DMS 273 (cell line): Measurements from ENCODE around the gene LIN37.
A peak's percentile ranks its signal among the peaks of the same experiment; 100 is the strongest.
"Not testable (repeated sequence)": the region's sequence is repeated elsewhere in the genome, so short reads cannot be mapped to it uniquely, and the experiment has no call there.

Source experiments
- DNase-seq: peaks from one replicate; lab custom pipeline; 2025; ENCODE audit not compliant: unreplicated experiment; lab: John Stamatoyannopoulos, UW

LIN37 gene

DNA sequence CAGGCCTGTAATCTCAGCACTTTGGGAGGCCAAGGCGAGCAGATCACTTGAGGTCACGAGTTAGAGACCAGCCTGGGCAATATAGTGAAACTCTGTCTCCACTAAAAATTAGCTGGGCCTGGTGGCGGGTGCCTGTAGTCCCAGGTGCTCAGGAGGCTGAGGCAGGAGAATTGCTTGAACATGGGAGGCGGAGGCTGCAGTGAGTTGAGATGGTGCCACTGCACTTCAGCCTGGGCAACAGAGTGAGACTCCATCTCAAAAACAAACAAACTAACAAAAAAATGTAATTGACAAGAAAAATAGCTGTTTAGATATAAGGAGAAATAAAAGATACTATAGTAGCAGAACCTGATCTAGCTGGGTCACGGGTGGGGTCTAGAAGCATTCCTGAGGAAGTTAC is 24.0 kb downstream of the LIN37 start:
- not testable (repeated sequence) for DNase-seq

DNA sequence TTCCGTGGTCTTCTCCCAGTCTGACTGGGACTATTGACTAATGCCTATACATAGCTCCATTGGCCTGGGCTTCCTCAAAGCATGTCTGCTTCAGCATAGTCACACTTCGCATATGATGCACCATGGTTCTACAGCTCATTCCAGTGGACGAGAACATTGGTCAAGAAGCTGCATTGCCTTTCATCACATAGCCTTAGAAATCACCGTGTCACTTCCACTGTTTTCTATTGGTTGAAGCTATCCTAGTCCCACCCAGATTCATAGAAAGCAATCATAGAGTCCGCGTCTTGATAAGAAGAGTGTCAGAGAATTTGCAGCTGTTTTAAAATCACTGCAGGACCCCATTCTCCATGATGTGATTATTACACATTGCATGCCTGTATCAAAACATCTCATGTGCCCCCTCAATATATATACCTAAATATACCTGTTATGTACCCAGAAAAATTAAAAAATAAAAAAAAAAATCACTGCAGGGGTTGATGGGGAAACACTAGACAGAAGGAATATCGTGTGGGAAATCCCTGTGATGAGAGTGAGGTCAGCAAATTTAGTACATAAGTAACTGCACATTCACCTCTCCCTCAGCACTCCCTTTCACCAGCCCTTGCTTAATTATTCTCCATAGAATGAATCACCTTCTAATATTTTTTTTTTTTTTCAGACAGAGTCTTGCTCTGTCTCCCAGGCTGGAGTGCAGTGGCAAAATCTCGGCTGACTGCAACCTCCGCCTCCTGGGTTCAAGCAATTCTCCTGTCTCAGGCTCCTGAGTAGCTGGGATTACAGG is 24.8 kb downstream of the LIN37 start:
- DNase-seq = peak; percentile 18

GRCh38 chr19:35774274-35775045 is 26.1 kb downstream of the LIN37 start:
- DNase-seq = no peak

- no peak for DNase-seq
Measured at GRCh38 chr19:35775046-35775297, 26.6 kb downstream of the LIN37 start.

DNA sequence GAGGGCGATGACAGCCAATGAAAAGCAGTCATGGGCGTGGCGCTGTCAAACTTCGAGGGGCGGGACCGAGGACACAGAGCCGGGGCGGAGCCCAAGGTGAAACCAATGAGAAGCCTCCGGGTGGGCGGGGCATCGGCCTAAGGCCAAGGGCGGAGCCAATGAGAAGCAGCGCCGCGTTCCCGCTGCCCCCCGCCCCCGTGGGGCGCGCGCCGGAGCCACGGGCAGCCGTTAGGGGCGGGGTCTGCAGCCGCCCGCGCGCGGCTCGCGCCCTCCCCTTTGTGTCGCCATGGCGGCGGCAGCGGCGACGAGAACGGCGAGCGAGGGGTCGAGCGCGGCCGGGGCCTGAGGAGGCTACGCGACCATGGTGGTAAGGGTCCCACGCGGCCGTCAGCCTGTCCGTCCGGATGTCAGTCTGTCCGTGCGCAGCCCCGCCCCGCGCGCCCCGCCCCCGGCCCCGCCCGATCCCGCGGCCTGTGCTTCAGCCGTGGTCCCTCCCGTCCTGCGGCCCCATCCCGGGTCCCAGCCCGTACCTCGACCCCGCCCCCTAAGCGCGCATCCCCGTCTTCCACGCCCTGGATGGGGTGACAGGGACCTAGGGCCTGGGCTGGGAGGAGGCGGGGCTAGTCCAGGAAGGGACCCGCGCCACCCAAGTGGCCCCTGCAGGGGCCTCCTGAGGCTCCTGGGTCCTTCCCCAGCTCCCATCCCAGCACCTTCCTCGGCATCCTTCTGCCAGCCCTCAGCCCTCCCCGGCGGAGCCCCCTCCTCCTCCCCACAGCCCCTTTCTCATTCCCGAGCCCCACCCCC is 27.1 kb downstream of the LIN37 start, which contains the start of gene ARHGAP33:
Gene ARHGAP33 (plus strand): TSS at position 267 of the 804 bp plus-strand sequence. CDS start 95 bp downstream, at position 362.
- DNase-seq = peak; percentile 100

DNA sequence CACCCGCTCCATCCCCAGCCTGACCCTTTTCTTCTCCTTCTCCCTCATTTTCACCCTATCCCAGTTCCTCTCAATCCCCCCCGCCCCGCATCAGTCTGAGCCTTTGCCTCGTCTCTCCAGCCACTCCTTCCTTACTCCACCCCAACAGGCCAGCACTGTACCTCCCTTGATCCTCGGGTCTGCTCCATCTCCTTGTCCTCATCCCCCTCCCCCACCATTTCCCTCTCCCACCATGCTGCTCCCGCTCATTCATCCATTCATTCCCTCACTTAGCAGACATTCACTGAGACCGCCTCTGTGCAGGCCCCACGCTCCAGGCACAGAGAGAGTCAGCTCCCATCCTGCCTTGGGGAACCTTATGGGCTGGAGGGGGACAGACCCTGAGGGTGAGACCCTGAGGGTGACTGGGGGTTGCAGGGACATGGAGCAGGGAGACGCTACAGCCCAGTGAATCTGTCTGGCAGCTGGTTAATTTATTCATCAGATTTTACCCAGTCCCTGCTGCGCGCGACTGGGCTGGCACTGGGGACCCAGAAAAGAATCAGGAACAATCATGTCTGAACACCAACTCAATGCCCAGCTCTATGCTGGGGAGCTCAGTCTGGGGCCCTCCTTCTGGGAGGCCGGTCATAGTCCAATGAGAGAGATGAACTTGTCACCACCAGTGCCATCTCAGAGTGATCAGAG is 27.9 kb downstream of the LIN37 start:
- no peak for DNase-seq

GRCh38 chr19:35777086-35777841 is 28.9 kb downstream of the LIN37 start:
- DNase-seq = no peak

GRCh38 chr19:35777961-35778360 is 29.6 kb downstream of the LIN37 start:
- DNase-seq = no peak

DNA sequence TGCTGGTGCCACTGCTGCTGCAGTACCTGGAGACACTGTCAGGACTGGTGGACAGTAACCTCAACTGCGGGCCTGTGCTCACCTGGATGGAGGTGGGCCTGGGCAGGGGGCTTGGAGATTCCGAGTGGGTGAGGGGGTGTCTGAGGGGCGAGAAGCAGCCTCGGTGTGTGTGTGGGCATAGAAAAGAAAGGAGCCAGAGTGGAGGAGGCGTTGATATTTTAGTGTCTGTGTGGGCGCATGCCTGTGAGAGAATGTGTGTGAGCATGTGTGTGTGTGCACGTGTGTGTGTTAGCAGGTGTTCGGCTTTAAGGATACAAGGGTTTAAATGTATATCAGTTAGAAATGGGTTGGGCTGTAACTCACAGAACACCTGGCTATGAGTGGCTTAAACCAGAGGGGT is 30.7 kb downstream of the LIN37 start:
- no peak for DNase-seq

DNA sequence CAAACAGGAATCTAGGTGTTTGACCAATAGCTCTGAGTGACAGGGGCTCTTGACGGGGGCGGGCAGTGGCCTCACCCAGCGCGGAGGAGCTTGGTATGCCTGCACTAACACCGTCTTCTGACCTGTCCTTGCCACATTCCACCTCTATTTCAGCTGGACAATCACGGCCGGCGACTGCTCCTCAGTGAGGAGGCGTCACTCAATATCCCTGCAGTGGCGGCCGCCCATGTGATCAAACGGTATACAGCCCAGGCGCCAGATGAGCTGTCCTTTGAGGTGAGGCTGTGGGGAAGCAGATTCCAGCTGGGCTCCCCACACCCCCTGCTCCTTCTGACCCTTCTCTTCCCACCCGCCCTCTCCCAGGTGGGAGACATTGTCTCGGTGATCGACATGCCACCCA is 31.7 kb downstream of the LIN37 start:
- DNase-seq = no peak

GRCh38 chr19:35780717-35781116 is 32.3 kb downstream of the LIN37 start:
- DNase-seq = no peak

- DNase-seq = no peak
Measured at GRCh38 chr19:35781650-35782049, 33.3 kb downstream of the LIN37 start.

GRCh38 chr19:35782589-35782988 is 34.2 kb downstream of the LIN37 start:
- no peak for DNase-seq

- no peak for DNase-seq
Measured at GRCh38 chr19:35783469-35784434, 35.4 kb downstream of the LIN37 start.

DNA sequence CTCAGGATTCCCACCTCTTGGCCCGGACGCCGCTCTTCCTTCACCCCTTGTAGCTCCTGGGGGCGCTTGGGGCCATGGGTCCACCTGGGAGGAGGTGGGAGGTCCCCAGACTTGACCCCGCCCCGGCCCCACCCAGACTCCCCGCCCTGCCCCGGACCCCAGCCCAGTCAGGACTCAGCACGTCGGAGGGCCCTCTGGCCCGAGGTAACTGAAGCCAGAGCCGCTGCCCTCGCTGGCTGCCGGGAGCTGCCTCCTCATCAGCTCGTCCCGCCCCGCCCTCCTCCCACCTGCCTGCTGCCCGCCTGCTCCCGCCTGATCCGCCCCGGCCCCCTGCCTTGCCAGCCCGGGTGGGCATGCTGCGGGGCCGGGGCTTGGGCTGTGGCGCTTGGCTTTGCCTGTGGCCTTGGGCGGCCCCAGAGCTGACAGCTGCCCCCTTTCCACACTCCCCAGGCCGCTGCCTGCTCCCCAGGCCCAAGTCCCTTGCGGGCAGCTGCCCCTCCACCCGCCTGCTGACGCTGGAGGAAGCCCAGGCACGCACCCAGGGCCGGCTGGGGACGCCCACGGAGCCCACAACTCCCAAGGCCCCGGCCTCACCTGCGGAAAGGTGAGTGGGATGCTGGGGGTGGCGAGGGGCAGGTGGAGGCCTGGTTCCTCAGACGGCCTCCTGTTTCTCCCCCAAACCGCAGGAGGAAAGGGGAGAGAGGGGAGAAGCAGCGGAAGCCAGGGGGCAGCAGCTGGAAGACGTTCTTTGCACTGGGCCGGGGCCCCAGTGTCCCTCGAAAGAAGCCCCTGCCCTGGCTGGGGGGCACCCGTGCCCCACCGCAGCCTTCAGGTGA is 36.3 kb downstream of the LIN37 start:
- DNase-seq = no peak

DNA sequence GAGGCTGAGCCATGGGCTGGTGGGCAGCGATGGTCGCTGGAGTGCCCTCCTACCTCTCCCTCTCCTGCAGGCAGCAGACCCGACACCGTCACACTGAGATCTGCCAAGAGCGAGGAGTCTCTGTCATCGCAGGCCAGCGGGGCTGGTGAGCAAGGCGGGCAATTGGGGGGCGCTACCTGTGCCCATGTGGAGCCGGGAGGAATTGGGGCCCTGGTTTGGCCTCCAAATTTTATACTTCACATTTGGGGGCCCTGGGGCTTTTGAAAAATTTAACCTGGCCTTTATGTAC is 36.9 kb downstream of the LIN37 start:
- DNase-seq = no peak

GRCh38 chr19:35786299-35787160 is 38.2 kb downstream of the LIN37 start:
- DNase-seq = no peak
